Measurements from ENCODE around the gene SHBG. TPM values are rescaled to one million over a fixed set of nuclear protein-coding genes. Genes with fewer than 3 reads are reported as not detected.

Gene SHBG
- total RNA-seq, 1 donor from 2014 or later: 5.9 TPM

DNA sequence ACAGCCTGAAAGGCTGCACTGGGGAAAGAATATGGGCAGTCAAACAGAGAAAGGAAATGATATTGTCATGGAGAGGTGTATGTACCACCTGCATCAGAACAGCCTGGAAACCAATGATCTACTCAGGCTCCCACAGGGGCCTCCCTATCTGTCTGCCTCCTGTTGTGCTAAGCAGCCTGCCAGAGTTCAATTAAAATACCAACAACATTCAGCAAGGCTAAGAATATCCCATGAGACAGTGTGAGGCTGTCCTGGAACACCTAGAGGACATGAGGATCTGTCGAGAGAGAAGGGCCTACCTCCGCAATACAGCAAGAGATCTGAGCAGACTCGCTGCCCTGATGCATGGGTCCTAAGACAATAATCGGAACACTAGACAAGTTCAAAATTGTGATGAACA, 23.7 kb upstream of the SHBG start:
- peaks cover 3% of the 10 kb centered on the region for H3K4me1 Mint-ChIP-seq (ENCODE audit: low read depth)
- no peak overlapping the region for H3K27ac Mint-ChIP-seq
- no peak overlapping the region for H3K4me3 Mint-ChIP-seq (ENCODE audit: low read depth)
- TF ChIP-seq, protein P1, sequence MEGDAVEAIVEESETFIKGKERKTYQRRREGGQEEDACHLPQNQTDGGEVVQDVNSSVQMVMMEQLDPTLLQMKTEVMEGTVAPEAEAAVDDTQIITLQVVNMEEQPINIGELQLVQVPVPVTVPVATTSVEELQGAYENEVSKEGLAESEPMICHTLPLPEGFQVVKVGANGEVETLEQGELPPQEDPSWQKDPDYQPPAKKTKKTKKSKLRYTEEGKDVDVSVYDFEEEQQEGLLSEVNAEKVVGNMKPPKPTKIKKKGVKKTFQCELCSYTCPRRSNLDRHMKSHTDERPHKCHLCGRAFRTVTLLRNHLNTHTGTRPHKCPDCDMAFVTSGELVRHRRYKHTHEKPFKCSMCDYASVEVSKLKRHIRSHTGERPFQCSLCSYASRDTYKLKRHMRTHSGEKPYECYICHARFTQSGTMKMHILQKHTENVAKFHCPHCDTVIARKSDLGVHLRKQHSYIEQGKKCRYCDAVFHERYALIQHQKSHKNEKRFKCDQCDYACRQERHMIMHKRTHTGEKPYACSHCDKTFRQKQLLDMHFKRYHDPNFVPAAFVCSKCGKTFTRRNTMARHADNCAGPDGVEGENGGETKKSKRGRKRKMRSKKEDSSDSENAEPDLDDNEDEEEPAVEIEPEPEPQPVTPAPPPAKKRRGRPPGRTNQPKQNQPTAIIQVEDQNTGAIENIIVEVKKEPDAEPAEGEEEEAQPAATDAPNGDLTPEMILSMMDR (IDR thresholded peaks at IDR 0.05; ENCODE audit: unreplicated experiment): no peak
- H3K27me3 Mint-ChIP-seq: no peaks in the 10 kb centered on the region
- H3K36me3 Mint-ChIP-seq (ENCODE audit: insufficient read depth): peaks cover 22% of the 10 kb centered on the region
- no peak for DNase-seq (ENCODE audit: low spot score, unreplicated experiment)
- H3K9me3 Mint-ChIP-seq (ENCODE audit: low read depth): no peaks in the 10 kb centered on the region

GRCh38 chr17:7610641-7611040, 19.3 kb upstream of the SHBG start:
- TF ChIP-seq, protein P1 (IDR thresholded peaks at IDR 0.05; ENCODE audit: unreplicated experiment): no peak
- DNase-seq (ENCODE audit: low spot score, unreplicated experiment): no peak
- Mint-ChIP-seq H3K27ac (no peak overlapping the region), H3K9me3 (ENCODE audit: low read depth) (no peaks in the 10 kb centered on the region), H3K4me3 (ENCODE audit: low read depth) (no peak overlapping the region), H3K4me1 (ENCODE audit: low read depth) (peaks cover 26% of the 10 kb centered on the region), H3K27me3 (no peaks in the 10 kb centered on the region), H3K36me3 (ENCODE audit: insufficient read depth) (peaks cover 4% of the 10 kb centered on the region)

- H3K27ac Mint-ChIP-seq: peak overlapping the region; percentile 59
- H3K27me3 Mint-ChIP-seq: no peaks in the 10 kb centered on the region
- no peak for DNase-seq (ENCODE audit: low spot score, unreplicated experiment)
- H3K36me3 Mint-ChIP-seq (ENCODE audit: insufficient read depth): peaks cover 1% of the 10 kb centered on the region
- H3K9me3 Mint-ChIP-seq (ENCODE audit: low read depth): no peaks in the 10 kb centered on the region
- TF ChIP-seq, protein P1 (IDR thresholded peaks at IDR 0.05; ENCODE audit: unreplicated experiment): no peak
- H3K4me1 Mint-ChIP-seq (ENCODE audit: low read depth): peaks cover 26% of the 10 kb centered on the region
- H3K4me3 Mint-ChIP-seq (ENCODE audit: low read depth): peak overlapping the region; percentile 87
These were observed 18.2 kb upstream of the SHBG start for GRCh38 chr17:7611635-7612293.

- TF ChIP-seq, protein P1 (IDR thresholded peaks at IDR 0.05; ENCODE audit: unreplicated experiment): no peak
- peak overlapping the region; percentile 53 for H3K27ac Mint-ChIP-seq
- peak overlapping the region; percentile 87 for H3K4me3 Mint-ChIP-seq (ENCODE audit: low read depth)
- no peaks in the 10 kb centered on the region for H3K27me3 Mint-ChIP-seq
- no peaks in the 10 kb centered on the region for H3K9me3 Mint-ChIP-seq (ENCODE audit: low read depth)
- H3K36me3 Mint-ChIP-seq (ENCODE audit: insufficient read depth): peaks cover 1% of the 10 kb centered on the region
- no peak for DNase-seq (ENCODE audit: low spot score, unreplicated experiment)
- H3K4me1 Mint-ChIP-seq (ENCODE audit: low read depth): peaks cover 26% of the 10 kb centered on the region
These were observed 17.7 kb upstream of the SHBG start for GRCh38 chr17:7612294-7612640.

- no peak for DNase-seq (ENCODE audit: low spot score, unreplicated experiment)
- Mint-ChIP-seq H3K9me3 (ENCODE audit: low read depth) (no peaks in the 10 kb centered on the region), H3K36me3 (ENCODE audit: insufficient read depth) (peaks cover 1% of the 10 kb centered on the region), H3K27ac (peak overlapping the region; percentile 92), H3K4me1 (ENCODE audit: low read depth) (peaks cover 26% of the 10 kb centered on the region), H3K4me3 (ENCODE audit: low read depth) (peak overlapping the region; percentile 87), H3K27me3 (no peaks in the 10 kb centered on the region)
- TF ChIP-seq, protein P1 (IDR thresholded peaks at IDR 0.05; ENCODE audit: unreplicated experiment): no peak
These were observed 16.0 kb upstream of the SHBG start for GRCh38 chr17:7613769-7614424.

All from progenitor cell of endocrine pancreas (in vitro differentiated cells).